Measurements from ENCODE around the gene ZNF335. TPM values are rescaled to one million over a fixed set of nuclear protein-coding genes. Genes with fewer than 3 reads are reported as not detected.

The ZNF335 gene
- total and polyA plus RNA-seq, 2 experiments from 2014 or later: 12.6 to 14.9 TPM

DNA sequence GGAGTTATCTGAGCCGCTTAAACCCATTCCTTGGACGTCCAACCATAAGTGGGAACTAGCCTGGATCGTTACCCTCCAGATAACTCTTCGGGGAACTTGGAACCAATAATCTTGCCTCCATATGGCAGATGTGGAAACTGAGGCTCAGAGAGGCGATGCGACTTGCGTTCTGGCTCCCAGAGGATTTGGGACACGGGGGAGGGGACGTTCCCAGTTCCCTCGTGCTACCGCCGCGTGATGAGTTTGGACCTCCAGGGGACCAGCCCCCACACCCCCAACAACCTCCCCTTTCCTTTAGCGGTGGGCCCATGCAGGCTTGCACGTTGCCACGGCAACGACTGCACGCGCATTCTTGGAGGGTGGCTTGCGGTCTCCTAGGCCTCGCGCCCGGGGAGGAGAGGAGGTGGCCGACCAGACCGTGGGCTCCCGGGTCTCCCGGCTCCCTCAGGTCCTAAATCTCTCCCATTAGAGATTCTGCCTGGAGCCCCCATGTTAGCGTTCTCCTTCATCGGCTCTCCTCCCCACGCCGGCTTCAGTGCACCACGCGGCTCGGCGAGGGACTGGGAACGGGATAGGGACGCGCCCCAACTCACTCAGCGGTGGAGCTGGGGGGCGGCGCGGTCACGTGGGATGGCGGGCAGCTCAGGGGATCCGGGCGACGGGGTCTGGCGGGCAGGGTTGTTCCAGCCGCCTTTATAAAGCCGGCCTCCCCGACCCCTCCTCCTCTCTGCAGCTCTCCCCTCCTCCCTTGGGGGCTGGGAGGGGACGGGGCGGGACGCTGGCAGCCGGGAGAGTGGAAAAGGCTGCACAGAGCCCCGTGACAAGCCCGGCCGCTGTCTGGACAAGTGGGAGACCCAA, 60.3 kb downstream of the ZNF335 start, which contains the start of gene PLTP:
Gene PLTP, minus strand, starts transcription at position 670 of the 858 bp plus-strand sequence. CDS start 703 bp downstream, outside the sequence.
- no peaks in the 10 kb centered on the region for H3K9me3 ChIP-seq (ENCODE audit: low read depth)
- peak; percentile 77 for DNase-seq (ENCODE audit: low spot score)
- no peaks in the 10 kb centered on the region for H3K79me2 ChIP-seq
- no peaks in the 10 kb centered on the region for H4K20me1 ChIP-seq (ENCODE audit: insufficient read depth, poor library complexity, severe bottlenecking)
- H3K9me2 ChIP-seq (replicated peaks; ENCODE audit: insufficient read depth): no peaks in the 10 kb centered on the region
- 3% methylated on average over 35 of the region's 58 CpGs for WGBS (ENCODE audit: low lambda C conversion rate, missing lambda C conversion rate)
- H3K4me3 ChIP-seq: peak within 1 kb of the TSS; percentile 49
- TF ChIP-seq EZH2 (IDR thresholded peaks at IDR 0.05; ENCODE audit: borderline replicate concordance): no peak
- TF ChIP-seq, protein P1, sequence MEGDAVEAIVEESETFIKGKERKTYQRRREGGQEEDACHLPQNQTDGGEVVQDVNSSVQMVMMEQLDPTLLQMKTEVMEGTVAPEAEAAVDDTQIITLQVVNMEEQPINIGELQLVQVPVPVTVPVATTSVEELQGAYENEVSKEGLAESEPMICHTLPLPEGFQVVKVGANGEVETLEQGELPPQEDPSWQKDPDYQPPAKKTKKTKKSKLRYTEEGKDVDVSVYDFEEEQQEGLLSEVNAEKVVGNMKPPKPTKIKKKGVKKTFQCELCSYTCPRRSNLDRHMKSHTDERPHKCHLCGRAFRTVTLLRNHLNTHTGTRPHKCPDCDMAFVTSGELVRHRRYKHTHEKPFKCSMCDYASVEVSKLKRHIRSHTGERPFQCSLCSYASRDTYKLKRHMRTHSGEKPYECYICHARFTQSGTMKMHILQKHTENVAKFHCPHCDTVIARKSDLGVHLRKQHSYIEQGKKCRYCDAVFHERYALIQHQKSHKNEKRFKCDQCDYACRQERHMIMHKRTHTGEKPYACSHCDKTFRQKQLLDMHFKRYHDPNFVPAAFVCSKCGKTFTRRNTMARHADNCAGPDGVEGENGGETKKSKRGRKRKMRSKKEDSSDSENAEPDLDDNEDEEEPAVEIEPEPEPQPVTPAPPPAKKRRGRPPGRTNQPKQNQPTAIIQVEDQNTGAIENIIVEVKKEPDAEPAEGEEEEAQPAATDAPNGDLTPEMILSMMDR (IDR thresholded peaks at IDR 0.05; ENCODE audit: poor library complexity): no peak
- no peak for TF ChIP-seq EZH2phosphoT487 (IDR thresholded peaks at IDR 0.05; ENCODE audit: low read depth, severe bottlenecking, unreplicated experiment)
- H3K27ac ChIP-seq: peak within 1 kb of the TSS; percentile 73
- peak within 1 kb of the TSS; percentile 50 for H2AFZ ChIP-seq
- H3K36me3 ChIP-seq (replicated peaks; ENCODE audit: insufficient read depth, low read depth): no peaks in the 10 kb centered on the region
- peak within 1 kb of the TSS; percentile 94 for H3K4me2 ChIP-seq
- peaks cover 10% of the 10 kb centered on the region for H3K4me1 ChIP-seq (ENCODE audit: insufficient read depth)
- H3K27me3 ChIP-seq: no peaks in the 10 kb centered on the region

GRCh38 chr20:45910670-45911485, 61.1 kb downstream of the ZNF335 start:
- Histone ChIP-seq H3K9me3 (ENCODE audit: low read depth) (no peaks in the 10 kb centered on the region), H2AFZ (peak overlapping the region; percentile 50)
- TF ChIP-seq, protein P1 (IDR thresholded peaks at IDR 0.05; ENCODE audit: poor library complexity): no peak
- TF ChIP-seq EZH2 (IDR thresholded peaks at IDR 0.05; ENCODE audit: borderline replicate concordance): no peak
- no peak for TF ChIP-seq EZH2phosphoT487 (IDR thresholded peaks at IDR 0.05; ENCODE audit: low read depth, severe bottlenecking, unreplicated experiment)

DNA sequence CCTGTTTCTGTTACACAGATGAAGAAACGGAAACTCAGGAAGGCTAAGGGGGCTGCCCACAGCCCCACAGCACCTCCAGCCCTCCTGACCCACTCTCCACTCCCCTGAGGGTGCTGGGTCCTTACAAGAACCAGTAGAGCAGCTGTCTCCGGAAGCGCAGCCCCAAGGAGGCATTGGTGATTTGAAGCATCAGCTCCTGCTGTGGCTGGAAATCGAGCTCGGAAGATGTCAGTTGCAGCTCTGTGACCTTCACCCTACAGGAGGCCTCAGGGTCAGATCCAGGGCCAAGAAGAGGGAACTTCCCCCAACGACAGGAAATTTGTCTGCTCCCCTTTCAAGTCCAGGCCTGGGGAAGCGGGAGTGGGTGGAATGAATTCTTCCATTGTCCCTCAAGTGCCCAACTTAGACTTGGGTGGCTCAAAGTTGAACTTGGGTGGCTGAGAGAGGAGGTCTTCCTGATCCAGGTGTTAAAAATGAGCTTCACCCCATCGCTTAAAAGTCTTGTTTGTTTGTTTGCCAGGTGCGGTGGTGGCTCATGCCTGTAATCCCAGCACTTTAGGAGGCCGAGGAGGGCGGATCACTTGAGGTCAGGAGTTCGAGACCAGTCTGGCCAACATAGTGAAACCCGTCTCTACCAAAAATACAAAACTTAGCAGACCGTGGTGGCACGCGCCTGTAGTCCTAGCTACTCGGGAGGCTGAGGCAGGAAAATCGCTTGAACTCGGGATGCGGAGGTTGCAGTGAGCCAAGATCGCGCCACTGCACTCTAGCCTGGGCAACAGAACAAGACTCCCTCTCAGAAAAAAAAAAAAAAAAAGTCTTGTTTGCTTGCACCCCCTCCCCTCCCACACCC, 62.0 kb downstream of the ZNF335 start:
- no peaks in the 10 kb centered on the region for H3K9me3 ChIP-seq (ENCODE audit: low read depth)
- H4K20me1 ChIP-seq (ENCODE audit: insufficient read depth, poor library complexity, severe bottlenecking): no peaks in the 10 kb centered on the region
- H3K36me3 ChIP-seq (replicated peaks; ENCODE audit: insufficient read depth, low read depth): no peaks in the 10 kb centered on the region
- H2AFZ ChIP-seq: no peak overlapping the region
- no peaks in the 10 kb centered on the region for H3K9me2 ChIP-seq (replicated peaks; ENCODE audit: insufficient read depth)
- DNase-seq (ENCODE audit: low spot score): no peak
- 83% methylated on average over 17 of the region's 22 CpGs for WGBS (ENCODE audit: low lambda C conversion rate, missing lambda C conversion rate)
- peaks cover 10% of the 10 kb centered on the region for H3K4me1 ChIP-seq (ENCODE audit: insufficient read depth)
- no peaks in the 10 kb centered on the region for H3K27me3 ChIP-seq
- peak overlapping the region; percentile 11 for H3K27ac ChIP-seq
- no peak overlapping the region for H3K4me3 ChIP-seq
- no peak for TF ChIP-seq EZH2phosphoT487 (IDR thresholded peaks at IDR 0.05; ENCODE audit: low read depth, severe bottlenecking, unreplicated experiment)
- no peak for TF ChIP-seq EZH2 (IDR thresholded peaks at IDR 0.05; ENCODE audit: borderline replicate concordance)
- TF ChIP-seq, protein P1 (IDR thresholded peaks at IDR 0.05; ENCODE audit: poor library complexity): no peak
- H3K4me2 ChIP-seq: peak overlapping the region; percentile 45
- no peaks in the 10 kb centered on the region for H3K79me2 ChIP-seq

More at GRCh38 chr20:45910670-45911485, 61.1 kb downstream of the ZNF335 start:
- H3K4me1 ChIP-seq (ENCODE audit: insufficient read depth): peaks cover 10% of the 10 kb centered on the region
- peak; percentile 98 for DNase-seq (ENCODE audit: low spot score)
- 7% methylated on average over 38 of the region's 43 CpGs for WGBS (ENCODE audit: low lambda C conversion rate, missing lambda C conversion rate)
- H3K27ac ChIP-seq: peak overlapping the region; percentile 73
- no peaks in the 10 kb centered on the region for H3K79me2 ChIP-seq
- no peaks in the 10 kb centered on the region for H3K36me3 ChIP-seq (replicated peaks; ENCODE audit: insufficient read depth, low read depth)
- H3K27me3 ChIP-seq: no peaks in the 10 kb centered on the region
- H4K20me1 ChIP-seq (ENCODE audit: insufficient read depth, poor library complexity, severe bottlenecking): no peaks in the 10 kb centered on the region
- peak overlapping the region; percentile 49 for H3K4me3 ChIP-seq
- H3K9me2 ChIP-seq (replicated peaks; ENCODE audit: insufficient read depth): no peaks in the 10 kb centered on the region
- H3K4me2 ChIP-seq: peak overlapping the region; percentile 94
